Osteocyte (in vitro differentiated cells): ENCODE measurements around the gene SYT10. TPM values are rescaled to one million over a fixed set of nuclear protein-coding genes. Genes with fewer than 3 reads are reported as not detected.
"Not testable (repeated sequence)": the region's sequence is repeated elsewhere in the genome, so short reads cannot be mapped to it uniquely, and the experiment has no call there.

ENCODE experiments used
- DNase-seq: peaks from one replicate; pipeline ENCODE4 v3.0.0; 2021; ENCODE audit warnings: mixed read lengths; ENCODE audit not compliant: unreplicated experiment; ENCODE audit errors: extremely low spot score
- H3K27ac Mint-ChIP-seq: one replicate; pipeline ENCODE4 v1.8.0; 2021; ENCODE audit warnings: mild to moderate bottlenecking, mixed read lengths; ENCODE audit not compliant: unreplicated experiment
- H3K27me3 Mint-ChIP-seq: one replicate; pipeline ENCODE4 v1.8.0; 2021; ENCODE audit warnings: mixed read lengths; ENCODE audit not compliant: unreplicated experiment
- H3K36me3 Mint-ChIP-seq: one replicate; pipeline ENCODE4 v1.8.0; 2021; ENCODE audit warnings: mixed read lengths; ENCODE audit not compliant: unreplicated experiment
- H3K4me1 Mint-ChIP-seq: one replicate; pipeline ENCODE4 v1.8.0; 2021; ENCODE audit warnings: mixed read lengths; ENCODE audit not compliant: unreplicated experiment
- H3K4me3 Mint-ChIP-seq: one replicate; pipeline ENCODE4 v1.8.0; 2021; ENCODE audit warnings: mild to moderate bottlenecking, moderate library complexity, mixed read lengths; ENCODE audit not compliant: unreplicated experiment
- H3K9me3 Mint-ChIP-seq: one replicate; pipeline ENCODE4 v1.8.0; 2021; ENCODE audit warnings: mixed read lengths; ENCODE audit not compliant: unreplicated experiment
- CTCF ChIP-seq: fragments of 200-600 bp; sonication (generic); IDR thresholded peaks from 2 replicates; pipeline ENCODE4 v1.5.0; 2021; ENCODE audit warnings: antibody characterized with exemption, mild to moderate bottlenecking, moderate library complexity
- total RNA-seq: library from RNA; stranded (reverse); gene quantifications from 2 replicates; pipeline ENCODE4 v1.2.1, GENCODE V29; 2021

The SYT10 gene
- total RNA-seq, 1 donor from 2014 or later = not detected

DNA sequence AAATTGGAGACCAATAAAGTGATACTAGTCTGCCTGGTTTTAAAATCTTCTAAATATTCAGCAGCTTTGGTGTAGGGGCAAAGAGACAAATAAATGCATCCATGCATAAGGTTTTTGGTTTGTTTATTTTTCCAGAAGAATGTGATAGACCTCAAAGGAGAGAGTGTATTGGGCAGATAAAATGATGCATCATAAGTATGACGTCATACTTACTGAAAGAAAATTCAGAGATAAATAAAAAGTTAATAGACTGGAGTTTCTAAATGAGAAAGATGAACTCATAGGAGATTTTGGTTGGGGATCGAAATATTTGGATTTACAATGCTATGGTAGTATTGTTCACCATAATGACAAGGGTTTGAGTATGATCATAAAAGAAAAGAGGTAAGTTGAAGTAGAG lies 10.2 kb downstream of the SYT10 start:
- Mint-ChIP-seq H3K27ac (no peak overlapping the region), H3K36me3 (no peaks in the 10 kb centered on the region), H3K27me3 (no peaks in the 10 kb centered on the region), H3K4me1 (no peaks in the 10 kb centered on the region), H3K4me3 (no peak overlapping the region), H3K9me3 (no peaks in the 10 kb centered on the region)
- no peak for TF ChIP-seq CTCF
- DNase-seq = no peak

- no peak overlapping the region for H3K27ac Mint-ChIP-seq
Measured at GRCh38 chr12:33427071-33427470, 12.5 kb downstream of the SYT10 start.

GRCh38 chr12:33423706-33424105 lies 15.9 kb downstream of the SYT10 start:
- no peak overlapping the region for H3K27ac Mint-ChIP-seq
- DNase-seq = no peak
- no peaks in the 10 kb centered on the region for H3K36me3 Mint-ChIP-seq
- H3K9me3 Mint-ChIP-seq = no peaks in the 10 kb centered on the region
- H3K4me1 Mint-ChIP-seq = no peaks in the 10 kb centered on the region
- no peak overlapping the region for H3K4me3 Mint-ChIP-seq
- no peaks in the 10 kb centered on the region for H3K27me3 Mint-ChIP-seq
- TF ChIP-seq CTCF = no peak

More at GRCh38 chr12:33427071-33427470, 12.5 kb downstream of the SYT10 start:
- no peak for TF ChIP-seq CTCF
- H3K36me3 Mint-ChIP-seq = no peaks in the 10 kb centered on the region
- no peaks in the 10 kb centered on the region for H3K27me3 Mint-ChIP-seq
- H3K4me1 Mint-ChIP-seq = no peaks in the 10 kb centered on the region
- H3K4me3 Mint-ChIP-seq = no peak overlapping the region
- no peaks in the 10 kb centered on the region for H3K9me3 Mint-ChIP-seq
- no peak for DNase-seq

GRCh38 chr12:33412410-33412809 lies 27.2 kb downstream of the SYT10 start:
- H3K9me3 Mint-ChIP-seq, H3K27ac Mint-ChIP-seq, DNase-seq, H3K4me1 Mint-ChIP-seq, H3K4me3 Mint-ChIP-seq, H3K27me3 Mint-ChIP-seq, H3K36me3 Mint-ChIP-seq: not testable (repeated sequence)

- H3K27ac Mint-ChIP-seq = no peak overlapping the region
- H3K4me1 Mint-ChIP-seq = no peaks in the 10 kb centered on the region
- no peak for DNase-seq
- no peak overlapping the region for H3K4me3 Mint-ChIP-seq
- peaks cover 2% of the 10 kb centered on the region for H3K27me3 Mint-ChIP-seq
- H3K9me3 Mint-ChIP-seq = no peaks in the 10 kb centered on the region
- no peaks in the 10 kb centered on the region for H3K36me3 Mint-ChIP-seq
- no peak for TF ChIP-seq CTCF
Measured at GRCh38 chr12:33383503-33383902, 56.1 kb downstream of the SYT10 start.

DNA sequence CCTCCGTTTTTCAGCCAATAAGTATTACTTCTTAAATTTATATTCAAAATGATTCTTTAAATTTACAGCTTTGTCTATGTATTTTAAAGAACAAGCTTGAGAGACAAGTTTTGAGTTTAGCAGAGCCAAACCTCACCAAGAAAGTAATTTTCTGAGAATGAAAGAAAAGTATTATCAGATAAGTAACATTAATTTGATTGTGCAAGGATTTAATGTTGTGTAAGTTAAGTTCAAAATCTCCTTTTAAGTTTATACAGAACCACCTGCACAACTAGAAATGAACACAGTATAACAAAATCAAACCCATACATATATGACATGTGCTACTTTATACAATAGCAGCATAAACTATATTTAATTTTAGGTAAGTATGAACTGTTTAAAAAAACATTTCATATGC lies 63.5 kb downstream of the SYT10 start:
- no peak for DNase-seq
- Mint-ChIP-seq H3K9me3 (no peaks in the 10 kb centered on the region), H3K36me3 (no peaks in the 10 kb centered on the region), H3K27ac (no peak overlapping the region), H3K27me3 (no peaks in the 10 kb centered on the region), H3K4me1 (no peaks in the 10 kb centered on the region), H3K4me3 (no peak overlapping the region)
- TF ChIP-seq CTCF = no peak
